ENCODE measurements around the gene PCYT2. TPM values are rescaled to one million over a fixed set of nuclear protein-coding genes. Genes with fewer than 3 reads are reported as not detected.

Gene PCYT2
- total RNA-seq, 4 donors from 2014 or later: 18.6 to 38.5 (median 34.6) TPM

DNA sequence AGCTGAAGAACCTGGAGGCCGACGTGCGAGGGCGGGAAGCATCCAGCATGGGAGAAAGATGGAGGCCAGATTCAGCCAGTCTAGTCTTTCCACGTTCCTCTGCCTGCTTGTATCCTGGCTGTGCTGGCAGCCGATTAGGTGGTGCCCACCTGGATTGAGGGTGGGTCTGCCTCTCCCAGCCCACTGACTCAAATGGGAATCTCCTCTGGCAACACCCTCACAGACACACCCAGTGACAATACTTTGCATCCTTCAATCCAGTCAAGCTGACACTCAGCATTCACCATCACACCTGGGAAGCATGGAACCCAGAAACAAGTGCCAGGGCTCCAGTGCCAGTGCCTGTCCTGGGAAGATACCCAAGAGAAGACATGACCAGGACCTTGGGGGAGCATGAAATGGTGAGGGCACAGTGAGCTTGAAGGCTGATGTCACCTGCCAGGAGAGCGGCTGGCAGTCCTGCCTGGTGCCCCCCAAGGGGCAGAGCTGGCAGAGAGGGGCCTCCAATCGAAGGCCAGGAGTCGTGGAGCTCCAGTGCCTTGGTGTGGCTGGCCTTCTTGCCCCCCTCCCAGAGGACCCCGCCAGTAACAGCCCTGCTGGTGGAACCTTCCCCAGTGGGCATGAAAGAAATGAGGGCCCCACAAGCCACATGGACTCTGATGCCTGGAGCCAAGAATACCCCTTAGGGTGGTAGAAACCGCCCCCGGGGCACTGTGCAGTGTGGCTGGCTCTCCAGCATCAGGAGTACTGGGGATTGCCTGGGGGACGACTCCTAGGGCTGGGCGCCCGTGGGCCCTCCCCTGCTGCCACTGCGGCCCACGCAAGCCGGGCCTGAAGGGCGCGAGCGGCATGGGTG, 9.8 kb downstream of the PCYT2 start:
- peaks cover 10 to 78% (median 15%) of the 10 kb centered on the region in 3 donors for H3K36me3 ChIP-seq
- DNase-seq: no peak
- intact Hi-C loops (cut with DNase I): no loop called here

DNA sequence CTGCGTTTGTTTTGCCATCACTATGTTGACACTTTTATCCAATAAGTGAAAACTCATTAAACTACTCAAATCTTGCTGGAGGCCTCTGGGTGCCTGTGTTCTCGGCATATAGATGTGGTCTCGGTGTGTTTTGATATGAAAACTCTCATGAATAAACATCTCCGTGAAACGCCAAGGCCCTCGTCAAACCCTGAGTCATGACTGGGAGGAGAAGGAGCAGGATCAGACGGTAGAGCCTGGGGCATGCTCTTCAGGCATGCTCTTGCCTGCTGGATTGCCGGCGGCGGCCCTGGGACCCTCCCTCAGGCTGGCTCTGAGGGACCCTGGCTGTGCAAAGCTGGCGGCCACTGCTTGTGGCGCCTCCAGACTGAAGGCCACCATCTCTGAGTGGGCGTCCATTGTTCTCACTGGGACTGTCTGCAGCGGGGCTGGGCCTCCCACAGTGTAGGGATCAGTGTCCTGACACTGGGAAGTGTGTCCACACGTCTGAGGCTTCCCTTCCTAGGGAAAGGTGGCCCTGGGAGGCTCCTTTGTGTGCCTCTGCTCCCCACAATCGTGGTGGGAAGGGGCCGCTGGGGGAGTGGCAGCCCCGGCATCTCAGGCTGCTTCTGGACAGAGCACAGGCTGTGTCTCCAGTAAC, 10.9 kb downstream of the PCYT2 start:
- Histone ChIP-seq H3K36me3 (peaks cover 10 to 78% (median 21%) of the 10 kb centered on the region in 3 donors), H3K9me3 (no peaks in the 10 kb centered on the region), H3K27me3 (peaks cover 0 to 20% (median 0%) of the 10 kb centered on the region in 4 donors), H3K4me3 (no peak overlapping the region), H3K4me1 (peaks cover 11 to 43% (median 13%) of the 10 kb centered on the region in 3 donors), H3K27ac (no peak overlapping the region)
- WGBS, 2 donors: 29 to 44% methylated on average over 7 to 11 of the region's 18 CpGs
- TF ChIP-seq, protein P1, sequence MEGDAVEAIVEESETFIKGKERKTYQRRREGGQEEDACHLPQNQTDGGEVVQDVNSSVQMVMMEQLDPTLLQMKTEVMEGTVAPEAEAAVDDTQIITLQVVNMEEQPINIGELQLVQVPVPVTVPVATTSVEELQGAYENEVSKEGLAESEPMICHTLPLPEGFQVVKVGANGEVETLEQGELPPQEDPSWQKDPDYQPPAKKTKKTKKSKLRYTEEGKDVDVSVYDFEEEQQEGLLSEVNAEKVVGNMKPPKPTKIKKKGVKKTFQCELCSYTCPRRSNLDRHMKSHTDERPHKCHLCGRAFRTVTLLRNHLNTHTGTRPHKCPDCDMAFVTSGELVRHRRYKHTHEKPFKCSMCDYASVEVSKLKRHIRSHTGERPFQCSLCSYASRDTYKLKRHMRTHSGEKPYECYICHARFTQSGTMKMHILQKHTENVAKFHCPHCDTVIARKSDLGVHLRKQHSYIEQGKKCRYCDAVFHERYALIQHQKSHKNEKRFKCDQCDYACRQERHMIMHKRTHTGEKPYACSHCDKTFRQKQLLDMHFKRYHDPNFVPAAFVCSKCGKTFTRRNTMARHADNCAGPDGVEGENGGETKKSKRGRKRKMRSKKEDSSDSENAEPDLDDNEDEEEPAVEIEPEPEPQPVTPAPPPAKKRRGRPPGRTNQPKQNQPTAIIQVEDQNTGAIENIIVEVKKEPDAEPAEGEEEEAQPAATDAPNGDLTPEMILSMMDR (IDR thresholded peaks at IDR 0.05): no peak
- TF ChIP-seq POLR2A (IDR thresholded peaks at IDR 0.05): no peak
- intact Hi-C loops (cut with DNase I): no loop called here
- no peak for DNase-seq

More for the DNA sequence above, 9.8 kb downstream of the PCYT2 start:
- Histone ChIP-seq H3K4me3 (peak overlapping the region; percentile 23 to 62 (median 39)), H3K9me3 (no peaks in the 10 kb centered on the region), H3K27me3 (peaks cover 0 to 20% (median 0%) of the 10 kb centered on the region in 4 donors), H3K27ac (no peak overlapping the region), H3K4me1 (peaks cover 11 to 43% (median 13%) of the 10 kb centered on the region in 3 donors)
- WGBS, 2 donors: 94 to 98% methylated on average over 6 to 7 of the region's 21 CpGs
- TF ChIP-seq, protein P1 (IDR thresholded peaks at IDR 0.05): no peak
- TF ChIP-seq POLR2A (IDR thresholded peaks at IDR 0.05): no peak

DNA sequence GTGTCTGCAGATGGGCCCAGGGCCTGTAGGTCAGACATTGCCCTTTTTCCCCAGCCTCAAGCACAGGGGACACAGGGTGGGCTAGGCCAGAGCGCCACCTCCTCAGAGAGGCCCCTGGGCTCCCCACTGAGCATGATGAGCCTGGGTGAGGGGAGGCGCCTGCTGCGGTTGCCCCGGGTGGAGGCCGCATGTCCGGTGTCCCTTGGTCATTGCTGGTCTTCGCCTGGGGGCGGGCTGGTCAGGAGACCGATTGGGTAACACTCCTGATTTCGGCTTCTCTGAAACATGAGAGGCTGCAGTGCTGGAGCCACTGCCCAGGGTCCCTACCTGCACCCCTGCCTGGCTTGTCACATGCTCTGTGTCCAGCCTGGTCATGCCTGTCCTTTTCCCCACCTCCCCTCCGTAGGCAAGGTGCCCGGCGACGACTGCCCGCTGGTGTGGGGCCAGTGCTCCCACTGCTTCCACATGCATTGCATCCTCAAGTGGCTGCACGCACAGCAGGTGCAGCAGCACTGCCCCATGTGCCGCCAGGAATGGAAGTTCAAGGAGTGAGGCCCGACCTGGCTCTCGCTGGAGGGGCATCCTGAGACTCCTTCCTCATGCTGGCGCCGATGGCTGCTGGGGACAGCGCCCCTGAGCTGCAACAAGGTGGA, 11.6 kb downstream of the PCYT2 start:
- Histone ChIP-seq H3K4me1 (peaks cover 11 to 43% (median 13%) of the 10 kb centered on the region in 3 donors), H3K9me3 (no peaks in the 10 kb centered on the region), H3K4me3 (no peak overlapping the region), H3K27ac (no peak overlapping the region), H3K36me3 (peaks cover 10 to 78% (median 25%) of the 10 kb centered on the region in 3 donors), H3K27me3 (peaks cover 0 to 20% (median 0%) of the 10 kb centered on the region in 4 donors)
- intact Hi-C loops (cut with DNase I): no loop called here
- TF ChIP-seq, protein P1 (IDR thresholded peaks at IDR 0.05): no peak
- no peak for TF ChIP-seq POLR2A (IDR thresholded peaks at IDR 0.05)
- WGBS, 2 donors: 100% methylated on average over 2 of the region's 22 CpGs; no CpG with 5 or more reads in 1 of the 2 donors
- no peak for DNase-seq

GRCh38 chr17:81898885-81899284, 12.3 kb downstream of the PCYT2 start:
- H3K27me3 ChIP-seq: peaks cover 0 to 20% (median 0%) of the 10 kb centered on the region in 4 donors
- TF ChIP-seq POLR2A (IDR thresholded peaks at IDR 0.05): no peak
- TF ChIP-seq, protein P1 (IDR thresholded peaks at IDR 0.05): no peak
- H3K4me1 ChIP-seq: peaks cover 11 to 43% (median 13%) of the 10 kb centered on the region in 3 donors
- peak overlapping the region in 1 of 4 donors; percentile 44 for H3K27ac ChIP-seq
- intact Hi-C loops (cut with DNase I): no loop called here
- 78% methylated on average over 2 of the region's 9 CpGs; no CpG with 5 or more reads in 1 of the 2 donors for WGBS, 2 donors
- DNase-seq: no peak
- H3K9me3 ChIP-seq: no peaks in the 10 kb centered on the region
- no peak overlapping the region for H3K4me3 ChIP-seq
- peaks cover 10 to 78% (median 25%) of the 10 kb centered on the region in 3 donors for H3K36me3 ChIP-seq
